WTC11 (cell line): ENCODE data around the gene LAMC3. TPM values are rescaled to one million over a fixed set of nuclear protein-coding genes. Genes with fewer than 3 reads are reported as not detected.

Experiments used
- ATAC-seq: fragments of 200-7000 bp; cut with Tn5 transposase; 2 replicates; pipeline ENCODE4 v1.10.0; 2021; ENCODE audit warnings: mild to moderate bottlenecking, moderate library complexity
- CTCF ChIA-PET: fragments of 300-600 bp; sonication (Branson Sonifier 250); formaldehyde crosslinking; loops from one replicate; lab custom pipeline; 2021; ENCODE audit warnings: antibody characterized with exemption; lab: Charles Lee
- POLR2A ChIA-PET: fragments of 350-600 bp; sonication (Branson Sonifier 250); formaldehyde crosslinking; loops from one replicate; lab custom pipeline; 2021; ENCODE audit warnings: antibody characterized with exemption; lab: Charles Lee
- DNase-seq: peaks from one replicate; pipeline ENCODE4 v3.0.0; 2021; ENCODE audit warnings: low spot score
- H3K27ac Mint-ChIP-seq: 2 replicates; pipeline ENCODE4 v1.8.0; 2021; ENCODE audit warnings: mixed read lengths
- H3K27me3 Mint-ChIP-seq: 2 replicates; pipeline ENCODE4 v1.8.0; 2021; ENCODE audit warnings: low read depth, mild to moderate bottlenecking, moderate library complexity, mixed read lengths
- H3K36me3 Mint-ChIP-seq: 2 replicates; pipeline ENCODE4 v1.8.0; 2021; ENCODE audit warnings: mixed read lengths
- H3K4me1 Mint-ChIP-seq: 2 replicates; pipeline ENCODE4 v1.8.0; 2022; ENCODE audit warnings: mixed read lengths
- H3K4me3 Mint-ChIP-seq: 2 replicates; pipeline ENCODE4 v1.8.0; 2021; ENCODE audit warnings: mild to moderate bottlenecking, moderate library complexity, mixed read lengths
- H3K9me3 Mint-ChIP-seq: 2 replicates; pipeline ENCODE4 v1.8.0; 2021; ENCODE audit warnings: mixed read lengths
- ARID4B ChIP-seq: sonication (generic); formaldehyde crosslinking; IDR thresholded peaks from 2 replicates; pipeline ENCODE4 v1.8.0; 2023; ENCODE audit warnings: missing genetic modification reagents, mild to moderate bottlenecking, borderline replicate concordance
- ATF2 ChIP-seq: sonication (generic); formaldehyde crosslinking; IDR thresholded peaks from 2 replicates; pipeline ENCODE4 v1.8.1; 2022; ENCODE audit warnings: low read depth, missing genetic modification reagents, borderline replicate concordance
- CREM ChIP-seq: sonication (generic); formaldehyde crosslinking; IDR thresholded peaks from 2 replicates; pipeline ENCODE4 v1.8.1; 2022; ENCODE audit warnings: mild to moderate bottlenecking, missing genetic modification reagents, moderate library complexity
- FOXK1 ChIP-seq: sonication (generic); formaldehyde crosslinking; IDR thresholded peaks from 2 replicates; pipeline ENCODE4 v1.8.0; 2022; ENCODE audit warnings: mild to moderate bottlenecking, moderate library complexity, missing genetic modification reagents
- FOXP1 ChIP-seq: sonication (generic); formaldehyde crosslinking; IDR thresholded peaks from 2 replicates; pipeline ENCODE4 v1.8.0; 2022; ENCODE audit warnings: missing genetic modification reagents, mild to moderate bottlenecking, moderate library complexity, borderline replicate concordance
- JAZF1 ChIP-seq: fragments of 250-450 bp; sonication (Bioruptor Pico); IDR thresholded peaks from 2 replicates; pipeline ENCODE4 v1.9.0; 2021; ENCODE audit warnings: moderate library complexity, mild to moderate bottlenecking, inconsistent platforms
- KAT7 ChIP-seq: sonication (generic); formaldehyde crosslinking; IDR thresholded peaks from 2 replicates; pipeline ENCODE4 v1.8.1; 2023; ENCODE audit warnings: missing genetic modification reagents, mild to moderate bottlenecking, borderline replicate concordance
- MYBL2 ChIP-seq: sonication (generic); formaldehyde crosslinking; IDR thresholded peaks from 2 replicates; pipeline ENCODE4 v1.8.1; 2023; ENCODE audit warnings: mild to moderate bottlenecking, moderate library complexity, missing genetic modification reagents
- NFE2L1 ChIP-seq: sonication (generic); formaldehyde crosslinking; IDR thresholded peaks from 2 replicates; pipeline ENCODE4 v1.8.1; 2023; ENCODE audit warnings: missing genetic modification reagents
- NR1H2 ChIP-seq: sonication (generic); formaldehyde crosslinking; IDR thresholded peaks from 2 replicates; pipeline ENCODE4 v1.9.0; 2021; ENCODE audit warnings: mild to moderate bottlenecking, moderate library complexity, missing genetic modification reagents
- NR3C1 ChIP-seq: sonication (generic); formaldehyde crosslinking; conservative IDR thresholded peaks from 2 replicates; pipeline ENCODE4 v1.8.1; 2023; ENCODE audit warnings: low read depth, mild to moderate bottlenecking, missing genetic modification reagents
- SP1 ChIP-seq: sonication (generic); formaldehyde crosslinking; conservative IDR thresholded peaks from 2 replicates; pipeline ENCODE4 v1.8.1; 2022; ENCODE audit warnings: missing genetic modification reagents
- TEAD1 ChIP-seq: sonication (generic); formaldehyde crosslinking; IDR thresholded peaks from 2 replicates; pipeline ENCODE4 v1.8.0; 2022; ENCODE audit warnings: mild to moderate bottlenecking, missing genetic modification reagents
- ZNF263 ChIP-seq: sonication (generic); formaldehyde crosslinking; IDR thresholded peaks from 2 replicates; pipeline ENCODE4 v1.8.1; 2022; ENCODE audit warnings: low read depth, mild to moderate bottlenecking, moderate library complexity, missing genetic modification reagents
- ZNF671 ChIP-seq: fragments of 250-450 bp; sonication (Bioruptor Pico); IDR thresholded peaks from 2 replicates; pipeline ENCODE4 v1.8.0; 2021; ENCODE audit warnings: mild to moderate bottlenecking
- total RNA-seq: library from RNA; stranded (reverse); gene quantifications from 3 replicates; pipeline ENCODE4 v1.2.3, GENCODE V29; 2021
- TF ChIP-seq, protein P1 (sequence below): sonication (generic); formaldehyde crosslinking; IDR thresholded peaks from 2 replicates; pipeline ENCODE4 v1.8.0; 2022; ENCODE audit warnings: mild to moderate bottlenecking, missing genetic modification reagents
- TF ChIP-seq, protein P2 (sequence below): sonication (generic); formaldehyde crosslinking; IDR thresholded peaks from 2 replicates; pipeline ENCODE4 v1.8.1; 2023; ENCODE audit warnings: mild to moderate bottlenecking, moderate library complexity, missing genetic modification reagents
- TF ChIP-seq, protein P3 (sequence below): sonication (generic); formaldehyde crosslinking; IDR thresholded peaks from 2 replicates; pipeline ENCODE4 v1.8.0; 2022; ENCODE audit warnings: mild to moderate bottlenecking, missing genetic modification reagents
- TF ChIP-seq, protein P4 (sequence below): sonication (generic); formaldehyde crosslinking; IDR thresholded peaks from 2 replicates; pipeline ENCODE4 v1.8.0; 2023; ENCODE audit warnings: missing genetic modification reagents
- TF ChIP-seq, protein P5 (sequence below): sonication (generic); formaldehyde crosslinking; IDR thresholded peaks from 2 replicates; pipeline ENCODE4 v1.8.1; 2022; ENCODE audit warnings: mild to moderate bottlenecking, moderate library complexity, missing genetic modification reagents
- TF ChIP-seq, protein P6 (sequence below): sonication (generic); formaldehyde crosslinking; IDR thresholded peaks from 2 replicates; pipeline ENCODE4 v1.8.1; 2023; ENCODE audit warnings: mild to moderate bottlenecking, missing genetic modification reagents

LAMC3 gene
- total RNA-seq, 1 experiment from 2014 or later, result 50.9 TPM

DNA sequence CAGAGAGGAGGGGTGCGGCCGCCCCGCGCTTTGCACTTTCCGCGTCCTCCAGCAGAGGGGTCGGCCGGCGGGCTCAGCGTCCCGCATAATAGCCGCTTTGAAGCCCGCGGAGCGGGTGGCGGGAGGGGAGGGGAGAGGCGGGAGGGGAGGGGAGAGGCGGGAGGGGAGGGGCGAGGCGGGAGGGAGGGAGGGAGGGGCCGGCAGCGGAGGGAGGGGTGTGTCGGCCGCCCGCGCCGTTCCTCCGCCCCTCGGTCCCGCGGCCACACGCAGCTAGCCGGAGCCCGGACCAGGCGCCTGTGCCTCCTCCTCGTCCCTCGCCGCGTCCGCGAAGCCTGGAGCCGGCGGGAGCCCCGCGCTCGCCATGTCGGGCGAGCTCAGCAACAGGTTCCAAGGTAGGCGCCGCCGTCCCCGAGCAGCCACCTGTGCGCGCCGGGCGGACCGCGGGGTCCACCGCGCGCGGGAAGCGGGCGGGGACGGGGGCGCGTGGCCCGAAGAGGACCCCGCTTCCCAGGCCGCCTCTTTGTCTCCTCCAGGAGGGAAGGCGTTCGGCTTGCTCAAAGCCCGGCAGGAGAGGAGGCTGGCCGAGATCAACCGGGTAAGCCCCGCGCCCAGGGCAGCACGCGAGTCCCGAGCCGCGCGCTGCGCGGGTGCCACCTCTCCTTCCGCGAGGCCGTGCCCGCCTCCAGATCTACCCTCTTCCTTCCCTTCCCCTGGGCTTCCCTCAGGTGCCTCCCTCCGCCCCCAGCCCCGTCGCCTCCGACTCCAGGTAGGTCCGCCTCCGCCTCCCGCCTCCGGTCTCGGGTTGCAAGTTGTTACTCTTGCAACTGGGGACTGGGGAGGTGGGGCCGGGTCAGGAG, 87.5 kb downstream of the LAMC3 start, which contains the start of gene AIF1L:
TSS of gene AIF1L (plus strand) at position 263 of the 857 bp plus-strand sequence. CDS start at position 362, 99 bp downstream.
- peak within 1 kb of the TSS; percentile 79 for H3K4me3 Mint-ChIP-seq
- peaks cover 6% of the 10 kb centered on the region for H3K27me3 Mint-ChIP-seq
- peaks cover 2% of the 10 kb centered on the region; the same call in 1 of the 2 replicates for H3K36me3 Mint-ChIP-seq
- no peaks in the 10 kb centered on the region for H3K9me3 Mint-ChIP-seq
- TF ChIP-seq ARID4B, result peak; percentile 0; the same call in 1 of the 2 replicates
- TF ChIP-seq, protein P1, sequence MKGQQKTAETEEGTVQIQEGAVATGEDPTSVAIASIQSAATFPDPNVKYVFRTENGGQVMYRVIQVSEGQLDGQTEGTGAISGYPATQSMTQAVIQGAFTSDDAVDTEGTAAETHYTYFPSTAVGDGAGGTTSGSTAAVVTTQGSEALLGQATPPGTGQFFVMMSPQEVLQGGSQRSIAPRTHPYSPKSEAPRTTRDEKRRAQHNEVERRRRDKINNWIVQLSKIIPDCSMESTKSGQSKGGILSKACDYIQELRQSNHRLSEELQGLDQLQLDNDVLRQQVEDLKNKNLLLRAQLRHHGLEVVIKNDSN (CRISPR knock-in tag), result 0 out of 2 replicates have a peak, but pooled peaks have one; percentile 25
- TF ChIP-seq, protein P2, sequence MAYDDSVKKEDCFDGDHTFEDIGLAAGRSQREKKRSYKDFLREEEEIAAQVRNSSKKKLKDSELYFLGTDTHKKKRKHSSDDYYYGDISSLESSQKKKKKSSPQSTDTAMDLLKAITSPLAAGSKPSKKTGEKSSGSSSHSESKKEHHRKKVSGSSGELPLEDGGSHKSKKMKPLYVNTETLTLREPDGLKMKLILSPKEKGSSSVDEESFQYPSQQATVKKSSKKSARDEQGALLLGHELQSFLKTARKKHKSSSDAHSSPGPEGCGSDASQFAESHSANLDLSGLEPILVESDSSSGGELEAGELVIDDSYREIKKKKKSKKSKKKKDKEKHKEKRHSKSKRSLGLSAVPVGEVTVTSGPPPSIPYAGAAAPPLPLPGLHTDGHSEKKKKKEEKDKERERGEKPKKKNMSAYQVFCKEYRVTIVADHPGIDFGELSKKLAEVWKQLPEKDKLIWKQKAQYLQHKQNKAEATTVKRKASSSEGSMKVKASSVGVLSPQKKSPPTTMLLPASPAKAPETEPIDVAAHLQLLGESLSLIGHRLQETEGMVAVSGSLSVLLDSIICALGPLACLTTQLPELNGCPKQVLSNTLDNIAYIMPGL (CRISPR knock-in tag), result peak; percentile 68; the same call in 1 of the 2 replicates
- TF ChIP-seq FOXK1 (CRISPR knock-in tag), result peak; percentile 69; the same call in 1 of the 2 replicates
- 0 out of 2 replicates have a peak, but pooled peaks have one; percentile 44 for TF ChIP-seq NFE2L1 (CRISPR knock-in tag)
- TF ChIP-seq MYBL2 (CRISPR knock-in tag), result peak; percentile 63; the same call in 1 of the 2 replicates
- peak; percentile 50; the same call in 1 of the 2 replicates for TF ChIP-seq SP1 (CRISPR knock-in tag)
- TF ChIP-seq JAZF1, result no peak
- TF ChIP-seq, protein P3, sequence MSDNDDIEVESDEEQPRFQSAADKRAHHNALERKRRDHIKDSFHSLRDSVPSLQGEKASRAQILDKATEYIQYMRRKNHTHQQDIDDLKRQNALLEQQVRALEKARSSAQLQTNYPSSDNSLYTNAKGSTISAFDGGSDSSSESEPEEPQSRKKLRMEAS (CRISPR knock-in tag), result peak; percentile 86
- TF ChIP-seq, protein P4, sequence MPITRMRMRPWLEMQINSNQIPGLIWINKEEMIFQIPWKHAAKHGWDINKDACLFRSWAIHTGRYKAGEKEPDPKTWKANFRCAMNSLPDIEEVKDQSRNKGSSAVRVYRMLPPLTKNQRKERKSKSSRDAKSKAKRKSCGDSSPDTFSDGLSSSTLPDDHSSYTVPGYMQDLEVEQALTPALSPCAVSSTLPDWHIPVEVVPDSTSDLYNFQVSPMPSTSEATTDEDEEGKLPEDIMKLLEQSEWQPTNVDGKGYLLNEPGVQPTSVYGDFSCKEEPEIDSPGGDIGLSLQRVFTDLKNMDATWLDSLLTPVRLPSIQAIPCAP (CRISPR knock-in tag), result no peak
- TF ChIP-seq, protein P5, sequence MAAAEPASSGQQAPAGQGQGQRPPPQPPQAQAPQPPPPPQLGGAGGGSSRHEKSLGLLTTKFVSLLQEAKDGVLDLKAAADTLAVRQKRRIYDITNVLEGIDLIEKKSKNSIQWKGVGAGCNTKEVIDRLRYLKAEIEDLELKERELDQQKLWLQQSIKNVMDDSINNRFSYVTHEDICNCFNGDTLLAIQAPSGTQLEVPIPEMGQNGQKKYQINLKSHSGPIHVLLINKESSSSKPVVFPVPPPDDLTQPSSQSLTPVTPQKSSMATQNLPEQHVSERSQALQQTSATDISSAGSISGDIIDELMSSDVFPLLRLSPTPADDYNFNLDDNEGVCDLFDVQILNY (CRISPR knock-in tag), result 0 out of 2 replicates have a peak, but pooled peaks have one; percentile 36
- 0 out of 2 replicates have a peak, but pooled peaks have one; percentile 63 for TF ChIP-seq FOXP1 (CRISPR knock-in tag)
- TF ChIP-seq NR3C1 (CRISPR knock-in tag), result no peak
- TF ChIP-seq TEAD1 (CRISPR knock-in tag), result peak; percentile 45; the same call in 1 of the 2 replicates
- TF ChIP-seq, protein P6, sequence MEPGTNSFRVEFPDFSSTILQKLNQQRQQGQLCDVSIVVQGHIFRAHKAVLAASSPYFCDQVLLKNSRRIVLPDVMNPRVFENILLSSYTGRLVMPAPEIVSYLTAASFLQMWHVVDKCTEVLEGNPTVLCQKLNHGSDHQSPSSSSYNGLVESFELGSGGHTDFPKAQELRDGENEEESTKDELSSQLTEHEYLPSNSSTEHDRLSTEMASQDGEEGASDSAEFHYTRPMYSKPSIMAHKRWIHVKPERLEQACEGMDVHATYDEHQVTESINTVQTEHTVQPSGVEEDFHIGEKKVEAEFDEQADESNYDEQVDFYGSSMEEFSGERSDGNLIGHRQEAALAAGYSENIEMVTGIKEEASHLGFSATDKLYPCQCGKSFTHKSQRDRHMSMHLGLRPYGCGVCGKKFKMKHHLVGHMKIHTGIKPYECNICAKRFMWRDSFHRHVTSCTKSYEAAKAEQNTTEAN (CRISPR knock-in tag), result peak; percentile 53; the same call in 1 of the 2 replicates
- peak; percentile 46; the same call in 1 of the 2 replicates for TF ChIP-seq KAT7 (CRISPR knock-in tag)
- TF ChIP-seq ATF2 (CRISPR knock-in tag), result no peak
- TF ChIP-seq ZNF671, result no peak
- peak; percentile 50; the same call in 1 of the 2 replicates for TF ChIP-seq CREM (CRISPR knock-in tag)
- no peak for TF ChIP-seq NR1H2 (CRISPR knock-in tag)
- TF ChIP-seq ZNF263 (CRISPR knock-in tag), result peak; percentile 20; the same call in 1 of the 2 replicates
- TF ChIP-seq, all 79 proteins: peak for 15
- CTCF ChIA-PET, result interaction anchor here (0.6 to 4.1 kb wide), 9 partner anchors 12 to 240 kb away, joined by 3 to 18 read pairs (median 4); partner anchors contain the start of gene NUP214
- peak; percentile 93 for DNase-seq
- POLR2A ChIA-PET, result interaction anchor here (0.6 to 2.1 kb wide), 4 partner anchors 9 to 253 kb away, joined by 3 to 22 read pairs (median 4); partner anchors contain the start of gene NUP214
- Mint-ChIP-seq H3K4me1 (peaks cover 46% of the 10 kb centered on the region), H3K27ac (peak within 1 kb of the TSS; percentile 84)
- peak; percentile 70 for ATAC-seq
